CMK (cell line): Measurements from ENCODE around the gene CFAP45.

Source experiments
- DNase-seq: peaks from one replicate; pipeline ENCODE4 v3.0.0-alpha.2; 2010; ENCODE audit warnings: low read depth

The CFAP45 gene

DNA sequence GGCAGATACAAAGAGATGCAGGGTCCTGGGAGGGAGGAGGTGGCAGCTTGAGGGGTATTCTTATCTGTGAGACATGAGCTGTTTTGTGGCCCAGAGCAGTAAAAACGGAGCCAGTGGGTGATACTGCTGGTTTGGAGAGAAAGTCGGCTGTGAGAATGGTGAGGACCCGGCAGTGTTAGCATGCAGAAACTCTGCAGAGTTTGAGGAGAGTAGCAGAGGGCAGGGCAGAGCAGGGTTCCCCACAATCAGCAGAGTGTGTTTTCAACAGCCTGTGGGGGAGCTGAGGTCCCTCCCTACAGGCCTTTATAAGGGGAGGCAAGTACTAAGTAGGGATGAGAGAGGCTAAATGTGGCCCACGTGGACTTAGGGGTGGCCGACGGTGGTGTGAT lies 72.9 kb downstream of the CFAP45 start:
- DNase-seq, result no peak

DNA sequence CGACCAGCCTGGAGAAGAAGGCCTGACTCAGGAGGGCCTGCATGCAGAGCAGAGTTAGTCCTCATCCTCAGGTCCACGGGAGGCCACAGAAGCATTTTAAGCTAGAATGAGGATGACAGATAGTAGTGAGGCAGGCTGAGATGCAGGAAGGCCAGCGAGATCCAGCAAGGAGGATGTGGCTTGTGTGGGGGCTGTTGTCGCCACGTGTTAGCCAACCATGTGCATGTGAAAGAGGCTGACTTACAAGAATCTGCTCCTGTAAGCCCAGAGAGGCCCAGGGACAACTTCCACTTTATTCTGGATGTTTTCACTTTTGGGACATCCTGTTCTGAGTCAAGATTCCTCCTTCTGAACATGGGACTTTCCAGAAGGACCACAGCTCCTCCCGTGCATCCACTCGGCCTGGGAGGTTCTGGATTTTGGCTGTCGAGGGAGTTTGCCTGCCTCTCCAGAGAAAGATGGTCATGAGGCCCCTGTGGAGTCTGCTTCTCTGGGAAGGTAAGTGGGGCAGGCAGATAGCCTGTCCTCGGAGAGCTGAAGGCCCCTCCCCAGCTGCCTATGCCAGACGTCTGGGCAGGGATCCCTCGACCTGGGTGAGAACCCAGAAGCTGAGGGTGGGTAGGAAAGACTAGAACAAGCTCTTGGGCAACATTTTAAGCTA lies 73.4 kb downstream of the CFAP45 start, which contains the start of gene SLAMF8:
Gene SLAMF8, plus strand, starts transcription at position 433 of the 661 bp plus-strand sequence. Its CDS starts 26 bp downstream, at position 459.
- peak; percentile 60 for DNase-seq

DNA sequence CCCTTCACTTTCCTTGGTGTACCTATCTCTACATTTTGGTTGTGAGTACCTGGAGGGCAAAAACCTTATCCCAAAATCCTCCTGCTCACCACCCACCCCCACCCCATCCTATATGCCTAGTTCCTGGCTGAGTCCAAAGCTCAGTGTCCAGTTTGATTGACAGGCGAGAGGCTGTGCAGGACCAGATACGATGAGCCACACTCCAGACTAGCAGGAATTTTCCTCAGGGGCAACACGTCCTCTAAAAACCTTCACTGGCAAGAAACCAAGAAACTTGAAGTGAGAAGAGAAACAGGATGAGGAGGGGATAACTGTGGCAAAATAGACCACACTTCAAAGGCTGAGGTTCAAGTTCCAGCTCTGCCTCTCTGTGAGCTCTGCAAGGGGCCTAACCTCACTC lies 74.4 kb downstream of the CFAP45 start:
- DNase-seq, result no peak

DNA sequence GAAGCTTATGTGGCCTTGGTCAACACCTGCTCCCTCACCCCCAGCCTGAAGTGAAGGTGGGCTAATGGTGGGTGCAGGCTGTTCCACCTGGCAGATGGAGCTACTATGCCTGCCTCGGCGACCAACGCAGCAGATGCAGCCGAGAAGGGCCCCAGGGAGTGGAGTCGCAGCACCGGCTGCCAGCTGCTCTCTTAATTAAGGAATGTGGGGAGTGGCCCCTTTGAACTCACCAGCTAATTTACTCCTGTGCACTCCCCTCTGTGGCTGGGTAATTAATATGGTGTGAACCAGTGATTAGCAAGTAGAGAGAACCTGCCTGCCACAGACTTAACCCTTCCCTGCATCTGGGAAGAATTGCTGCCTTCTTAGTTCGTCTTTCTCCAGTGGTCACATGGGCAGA lies 76.6 kb downstream of the CFAP45 start:
- DNase-seq, result no peak
